DND-41 (cell line): ENCODE measurements around the gene GPRIN2.
A peak's percentile ranks its signal among the peaks of the same experiment; 100 is the strongest.

Experiments
- ATAC-seq: fragments of 200-7000 bp; cut with Tn5 transposase; 3 replicates; pipeline ENCODE4 v1.9.1; 2021; ENCODE audit warnings: low read depth; ENCODE audit not compliant: insufficient read depth
- DNase-seq: peaks from one replicate; pipeline ENCODE4 v3.0.0-alpha.2; 2020
- H2AFZ ChIP-seq: 2 replicates; pipeline ENCODE4 v1.6.0; 2012; ENCODE audit warnings: low read depth, low read length
- H3K27ac ChIP-seq: 2 replicates; pipeline ENCODE4 v1.5.1; 2012; ENCODE audit warnings: low read length, inconsistent platforms
- H3K27me3 ChIP-seq: fragments of 200-600 bp; sonication (generic); 2 replicates; pipeline ENCODE4 v1.6.0; 2012; ENCODE audit warnings: low read length, mild to moderate bottlenecking, inconsistent platforms; ENCODE audit not compliant: insufficient read depth, poor library complexity
- H3K36me3 ChIP-seq: 2 replicates; pipeline ENCODE4 v1.5.1; 2012; ENCODE audit warnings: low read length, inconsistent platforms; ENCODE audit not compliant: insufficient read depth
- H3K4me1 ChIP-seq: 2 replicates; pipeline ENCODE4 v1.5.1; 2012; ENCODE audit warnings: mild to moderate bottlenecking, low read length; ENCODE audit not compliant: insufficient read depth
- H3K4me2 ChIP-seq: 2 replicates; pipeline ENCODE4 v1.6.0; 2012; ENCODE audit warnings: mild to moderate bottlenecking, moderate library complexity, low read length, inconsistent platforms; ENCODE audit not compliant: insufficient read depth
- H3K4me3 ChIP-seq, 2 experiments: fragments of 200-600 bp in 1 of 2; shearing (Covaris generic) in 1 of 2; 2 replicates each; pipeline ENCODE4 v1.5.1; 2012 to 2016; ENCODE audit warnings: inconsistent platforms in 2 of 2, low read length in 2 of 2, mild to moderate bottlenecking in 2 of 2, low read depth in 1 of 2, moderate library complexity in 1 of 2
- H3K79me2 ChIP-seq: 2 replicates; pipeline ENCODE4 v1.6.0; 2012; ENCODE audit warnings: low read length, inconsistent platforms; ENCODE audit not compliant: insufficient read depth
- H3K9ac ChIP-seq: 2 replicates; pipeline ENCODE4 v1.6.0; 2012; ENCODE audit warnings: low read depth, mild to moderate bottlenecking, inconsistent platforms, low read length, moderate library complexity
- H3K9me3 ChIP-seq: 2 replicates; pipeline ENCODE4 v1.5.1; 2012; ENCODE audit warnings: low read length, moderate library complexity, mild to moderate bottlenecking, inconsistent platforms; ENCODE audit not compliant: insufficient read depth, severe bottlenecking
- H4K20me1 ChIP-seq: 2 replicates; pipeline ENCODE4 v1.6.0; 2012; ENCODE audit warnings: low read length; ENCODE audit not compliant: insufficient read depth
- EZH2 ChIP-seq: IDR thresholded peaks from 3 replicates; pipeline ENCODE4 v1.6.1; 2012; ENCODE audit warnings: borderline replicate concordance, low read depth, mild to moderate bottlenecking, moderate library complexity, low read length, inconsistent platforms; ENCODE audit not compliant: severe bottlenecking
- TF ChIP-seq, protein P1 (sequence below): IDR thresholded peaks from 2 replicates; pipeline ENCODE4 v1.5.1; 2012; ENCODE audit warnings: borderline replicate concordance, low read length, moderate library complexity, mild to moderate bottlenecking; ENCODE audit not compliant: poor library complexity, severe bottlenecking; ENCODE audit errors: extremely low read depth

The GPRIN2 gene

DNA sequence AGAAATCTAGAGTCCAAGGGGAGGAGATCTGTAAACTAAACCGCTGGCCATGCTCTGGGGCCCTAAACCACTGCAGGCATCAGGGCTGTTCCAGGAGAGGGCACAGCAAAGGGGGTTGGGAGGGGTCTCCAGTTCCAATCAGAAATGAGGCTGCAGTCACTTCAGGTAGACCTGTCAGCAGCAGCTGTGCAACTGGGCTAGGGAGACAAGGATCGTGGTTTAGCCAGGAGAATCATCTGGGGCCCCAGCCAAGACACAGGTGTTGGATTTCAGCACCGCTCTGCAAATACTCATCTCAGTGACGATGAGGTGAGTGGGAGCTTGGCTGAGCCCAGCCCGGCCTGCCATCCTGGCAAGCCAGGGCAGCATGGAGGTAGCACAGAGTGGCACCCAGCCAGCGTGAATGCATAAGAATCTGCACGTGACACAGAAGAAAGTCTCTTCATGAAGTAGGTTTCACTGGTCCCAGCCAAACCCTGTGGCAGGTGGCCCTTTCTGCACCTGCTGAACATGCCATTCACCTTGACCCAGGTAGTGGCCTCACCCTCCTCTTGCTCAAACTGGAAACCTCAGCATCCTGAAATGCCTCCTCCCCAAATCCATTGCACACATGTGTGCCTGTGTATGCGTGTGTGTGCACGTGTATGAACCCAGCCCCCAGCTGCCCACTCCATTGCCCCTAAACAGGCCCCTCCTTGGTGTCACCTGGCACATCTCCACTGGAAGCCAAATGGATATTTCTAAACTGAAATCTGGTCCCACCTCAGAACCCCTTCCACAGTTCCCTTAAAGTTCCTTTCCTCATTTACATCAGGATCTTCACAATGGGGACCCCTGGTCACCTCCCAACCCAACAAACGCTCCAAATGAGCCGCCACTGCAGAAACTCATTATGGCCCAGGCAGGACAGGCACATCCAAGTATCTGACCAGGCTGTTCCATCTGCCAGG is 9.6 kb downstream of the GPRIN2 start:
- ATAC-seq (no peak), DNase-seq (peak; percentile 4)
- H3K27ac ChIP-seq = no peak overlapping the region
- TF ChIP-seq, protein P1, sequence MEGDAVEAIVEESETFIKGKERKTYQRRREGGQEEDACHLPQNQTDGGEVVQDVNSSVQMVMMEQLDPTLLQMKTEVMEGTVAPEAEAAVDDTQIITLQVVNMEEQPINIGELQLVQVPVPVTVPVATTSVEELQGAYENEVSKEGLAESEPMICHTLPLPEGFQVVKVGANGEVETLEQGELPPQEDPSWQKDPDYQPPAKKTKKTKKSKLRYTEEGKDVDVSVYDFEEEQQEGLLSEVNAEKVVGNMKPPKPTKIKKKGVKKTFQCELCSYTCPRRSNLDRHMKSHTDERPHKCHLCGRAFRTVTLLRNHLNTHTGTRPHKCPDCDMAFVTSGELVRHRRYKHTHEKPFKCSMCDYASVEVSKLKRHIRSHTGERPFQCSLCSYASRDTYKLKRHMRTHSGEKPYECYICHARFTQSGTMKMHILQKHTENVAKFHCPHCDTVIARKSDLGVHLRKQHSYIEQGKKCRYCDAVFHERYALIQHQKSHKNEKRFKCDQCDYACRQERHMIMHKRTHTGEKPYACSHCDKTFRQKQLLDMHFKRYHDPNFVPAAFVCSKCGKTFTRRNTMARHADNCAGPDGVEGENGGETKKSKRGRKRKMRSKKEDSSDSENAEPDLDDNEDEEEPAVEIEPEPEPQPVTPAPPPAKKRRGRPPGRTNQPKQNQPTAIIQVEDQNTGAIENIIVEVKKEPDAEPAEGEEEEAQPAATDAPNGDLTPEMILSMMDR = no peak
- no peak for TF ChIP-seq EZH2
- no peaks in the 10 kb centered on the region; the same call in 1 of the 2 replicates for H4K20me1 ChIP-seq
- H3K4me1 ChIP-seq = no peaks in the 10 kb centered on the region
- H3K4me3 ChIP-seq = no peak overlapping the region
- no peaks in the 10 kb centered on the region for H3K9me3 ChIP-seq
- peaks cover 17% of the 10 kb centered on the region for H3K27me3 ChIP-seq
- H3K36me3 ChIP-seq = no peaks in the 10 kb centered on the region
- no peak overlapping the region for H3K4me2 ChIP-seq
- H2AFZ ChIP-seq = no peak overlapping the region
- no peak overlapping the region for H3K9ac ChIP-seq
- H3K79me2 ChIP-seq = no peaks in the 10 kb centered on the region

DNA sequence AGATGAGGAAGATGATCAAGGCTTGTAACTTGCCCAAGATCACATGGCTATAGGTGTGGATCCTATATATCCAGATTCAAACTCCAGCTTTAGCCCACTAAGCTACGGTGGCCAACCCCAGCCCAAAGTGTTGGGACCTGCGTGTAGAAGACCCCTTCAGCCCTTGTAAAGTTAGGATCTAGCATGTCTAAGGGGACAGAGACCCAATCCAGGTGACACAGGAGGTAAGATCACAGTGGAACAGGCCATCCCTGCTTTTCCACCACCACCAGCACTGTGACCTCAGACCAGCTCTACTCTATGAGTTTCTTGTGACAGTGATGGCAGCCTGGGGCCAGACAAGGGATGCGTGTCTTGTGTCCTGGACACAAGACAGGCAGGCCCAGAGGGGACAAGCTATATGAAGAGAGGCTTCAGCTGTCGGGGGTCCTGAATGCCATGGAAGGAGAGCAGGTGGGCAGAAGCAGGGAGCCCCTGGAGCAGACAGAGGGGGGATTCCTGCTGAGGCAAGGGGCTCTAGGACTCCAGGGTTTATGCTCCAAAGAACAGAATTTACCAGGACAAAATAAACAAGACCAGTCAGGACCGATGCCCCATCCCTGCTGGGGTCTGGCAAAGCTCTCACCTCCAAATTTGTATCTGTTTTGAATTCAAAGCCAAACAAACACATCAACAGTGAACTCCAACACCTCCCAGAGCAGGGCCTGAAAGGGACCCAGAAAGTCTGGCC is 10.4 kb downstream of the GPRIN2 start:
- Histone ChIP-seq H3K4me3 (no peak overlapping the region), H3K27me3 (peaks cover 15% of the 10 kb centered on the region), H3K36me3 (no peaks in the 10 kb centered on the region), H2AFZ (no peak overlapping the region), H3K79me2 (no peaks in the 10 kb centered on the region), H3K4me1 (no peaks in the 10 kb centered on the region), H4K20me1 (no peaks in the 10 kb centered on the region), H3K9ac (no peak overlapping the region), H3K9me3 (no peaks in the 10 kb centered on the region), H3K4me2 (no peak overlapping the region), H3K27ac (no peak overlapping the region)
- ATAC-seq (no peak), DNase-seq (no peak)
- TF ChIP-seq, protein P1 = no peak
- no peak for TF ChIP-seq EZH2

DNA sequence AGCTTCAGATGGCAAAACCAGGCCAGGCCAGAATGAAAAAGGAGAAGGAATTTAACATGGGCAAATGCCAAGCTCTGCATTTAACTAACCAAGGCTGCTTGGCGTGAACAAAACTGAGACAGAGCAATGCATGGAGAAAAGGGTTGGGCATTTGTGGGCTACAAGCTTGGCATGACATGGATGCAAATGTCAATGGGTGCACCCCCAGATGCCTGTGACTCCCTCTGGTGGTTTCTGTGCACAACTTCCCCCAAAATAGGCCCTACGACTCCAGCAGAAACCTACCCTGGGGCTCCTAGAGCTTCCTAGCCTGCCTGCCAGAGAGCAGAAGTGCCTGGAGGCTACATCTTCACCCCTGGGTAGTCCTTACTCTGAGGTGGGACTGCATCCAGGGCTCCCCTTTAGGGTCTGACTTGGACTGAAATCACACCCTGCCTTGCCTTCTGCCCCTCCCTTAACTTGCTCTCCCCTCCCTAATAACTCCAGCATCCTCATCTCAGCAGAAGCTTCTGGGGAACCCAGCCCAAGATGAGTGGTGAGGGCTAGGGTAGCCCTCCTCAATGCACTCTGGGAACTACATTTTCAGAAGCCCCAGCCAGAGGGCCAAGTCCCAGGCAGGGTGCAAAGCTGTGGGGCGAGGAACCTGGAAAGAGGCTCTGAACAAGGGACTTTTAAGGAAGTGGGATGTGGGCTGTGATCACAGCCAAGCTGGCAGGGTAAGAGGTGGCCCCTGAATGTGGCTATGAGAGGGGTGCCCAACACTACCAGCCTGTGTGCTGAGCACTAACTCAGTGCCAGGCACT is 11.3 kb downstream of the GPRIN2 start:
- Histone ChIP-seq H3K4me3 (no peak overlapping the region), H3K79me2 (no peaks in the 10 kb centered on the region), H3K27me3 (peaks cover 15% of the 10 kb centered on the region), H3K4me2 (no peak overlapping the region), H3K9ac (no peak overlapping the region), H3K9me3 (no peaks in the 10 kb centered on the region), H3K27ac (no peak overlapping the region), H3K36me3 (no peaks in the 10 kb centered on the region), H4K20me1 (no peaks in the 10 kb centered on the region), H2AFZ (no peak overlapping the region), H3K4me1 (no peaks in the 10 kb centered on the region)
- no peak for DNase-seq
- TF ChIP-seq, protein P1 = peak; percentile 45
- no peak for TF ChIP-seq EZH2
- ATAC-seq = peak; percentile 45; the same call in 1 of the 3 replicates
